ENCODE results near the gene CRYBG3.

CRYBG3 gene

GRCh38 chr3:97838393-97838792 lies 16.6 kb downstream of the CRYBG3 start:
- DNase-seq (ENCODE audit: low read depth) = no peak

GRCh38 chr3:97839944-97840343 lies 18.1 kb downstream of the CRYBG3 start:
- DNase-seq (ENCODE audit: low read depth) = no peak

- no peak for DNase-seq (ENCODE audit: low read depth)
Observed at GRCh38 chr3:97841304-97841703, 19.5 kb downstream of the CRYBG3 start.

- no peak for DNase-seq (ENCODE audit: low read depth)
Observed at GRCh38 chr3:97841956-97842355, 20.1 kb downstream of the CRYBG3 start.

- no peak for DNase-seq (ENCODE audit: low read depth)
Observed at GRCh38 chr3:97848779-97849178, 27.0 kb downstream of the CRYBG3 start.

GRCh38 chr3:97857401-97857800 lies 35.6 kb downstream of the CRYBG3 start:
- DNase-seq (ENCODE audit: low read depth) = no peak

- DNase-seq (ENCODE audit: low read depth) = no peak
Observed at GRCh38 chr3:97860364-97860763, 38.6 kb downstream of the CRYBG3 start.

GRCh38 chr3:97862582-97862981 lies 40.8 kb downstream of the CRYBG3 start:
- no peak for DNase-seq (ENCODE audit: low read depth)

- DNase-seq (ENCODE audit: low read depth) = no peak
Observed at GRCh38 chr3:97863031-97863430, 41.2 kb downstream of the CRYBG3 start.

- DNase-seq (ENCODE audit: low read depth) = no peak
Observed at GRCh38 chr3:97863775-97864174, 42.0 kb downstream of the CRYBG3 start.

- peak; percentile 55 for DNase-seq (ENCODE audit: low read depth)
Observed at GRCh38 chr3:97871186-97871585, 49.4 kb downstream of the CRYBG3 start.

GRCh38 chr3:97871801-97872524 lies 50.2 kb downstream of the CRYBG3 start:
- DNase-seq (ENCODE audit: low read depth) = peak; percentile 93

- no peak for DNase-seq (ENCODE audit: low read depth)
Observed at GRCh38 chr3:97872525-97873042, 50.8 kb downstream of the CRYBG3 start.

GRCh38 chr3:97880267-97880666 lies 58.5 kb downstream of the CRYBG3 start:
- no peak for DNase-seq (ENCODE audit: low read depth)

GRCh38 chr3:97882975-97883598 lies 61.3 kb downstream of the CRYBG3 start:
- peak; percentile 32 for DNase-seq (ENCODE audit: low read depth)

- no peak for DNase-seq (ENCODE audit: low read depth)
Observed at GRCh38 chr3:97883736-97884135, 61.9 kb downstream of the CRYBG3 start.

GRCh38 chr3:97884586-97885123 lies 62.8 kb downstream of the CRYBG3 start:
- no peak for DNase-seq (ENCODE audit: low read depth)

- DNase-seq (ENCODE audit: low read depth) = no peak
Observed at GRCh38 chr3:97885931-97886824, 64.4 kb downstream of the CRYBG3 start.

- no peak for DNase-seq (ENCODE audit: low read depth)
Observed at GRCh38 chr3:97889814-97890213, 68.0 kb downstream of the CRYBG3 start.

- no peak for DNase-seq (ENCODE audit: low read depth)
Observed at GRCh38 chr3:97892852-97893251, 71.0 kb downstream of the CRYBG3 start.

GRCh38 chr3:97895216-97895615 lies 73.4 kb downstream of the CRYBG3 start:
- DNase-seq (ENCODE audit: low read depth) = no peak

GRCh38 chr3:97896129-97896528 lies 74.3 kb downstream of the CRYBG3 start:
- no peak for DNase-seq (ENCODE audit: low read depth)

All from fibroblast of the conjunctiva (primary cell).